Activated CD8-positive, alpha-beta memory T cell treated with anti-CD3 and anti-CD28 coated beads, Interleukin-2, amount 10 ng/mL, durations not matched to agents 7 days and 5 days (primary cell): Measurements from ENCODE around the gene EPHB2. TPM values are rescaled to one million over a fixed set of nuclear protein-coding genes. Genes with fewer than 3 reads are reported as not detected.

Source experiments
- ATAC-seq: fragments of 150-1000 bp; cut with Tn5 transposase; one replicate; pipeline ENCODE4 v1.10.0; 2021; ENCODE audit warnings: moderate library complexity
- CTCF ChIA-PET: fragments of 350-600 bp; sonication (Branson Sonifier 250); formaldehyde crosslinking; loops from one replicate; lab custom pipeline; 2021; ENCODE audit warnings: antibody characterized with exemption; lab: Charles Lee
- DNase-seq: peaks from one replicate; pipeline ENCODE4 v3.0.0-alpha.2; 2020
- H3K27ac Mint-ChIP-seq: one replicate; pipeline ENCODE4 v1.8.0; 2021; ENCODE audit warnings: mild to moderate bottlenecking, mixed read lengths
- H3K27me3 Mint-ChIP-seq: one replicate; pipeline ENCODE4 v1.8.0; 2021; ENCODE audit warnings: mixed read lengths
- H3K36me3 Mint-ChIP-seq: one replicate; pipeline ENCODE4 v1.8.0; 2021; ENCODE audit warnings: mild to moderate bottlenecking, mixed read lengths
- H3K4me1 Mint-ChIP-seq: one replicate; pipeline ENCODE4 v1.8.0; 2021; ENCODE audit warnings: mixed read lengths
- H3K4me3 Mint-ChIP-seq: one replicate; pipeline ENCODE4 v1.8.0; 2021; ENCODE audit warnings: mild to moderate bottlenecking, moderate library complexity, mixed read lengths
- H3K9me3 Mint-ChIP-seq: one replicate; pipeline ENCODE4 v1.8.0; 2022; ENCODE audit warnings: low read depth, mixed read lengths
- total RNA-seq, 2 experiments: library from RNA; stranded (reverse); gene quantifications; one replicate each; pipeline ENCODE4 v1.2.3, GENCODE V29; 2021

EPHB2 gene
- total RNA-seq, 2 experiments from 2014 or later: 0.09 TPM

GRCh38 chr1:22877980-22878379 lies 167.3 kb downstream of the EPHB2 start:
- Mint-ChIP-seq H3K27me3 (peaks cover 5% of the 10 kb centered on the region), H3K36me3 (no peaks in the 10 kb centered on the region), H3K4me3 (no peak overlapping the region), H3K9me3 (no peaks in the 10 kb centered on the region), H3K27ac (no peak overlapping the region), H3K4me1 (no peaks in the 10 kb centered on the region)
- ATAC-seq (no peak), DNase-seq (no peak)
- CTCF ChIA-PET: no interaction called here

GRCh38 chr1:22878626-22879025 lies 168.0 kb downstream of the EPHB2 start:
- ATAC-seq (no peak), DNase-seq (no peak)
- H3K27me3 Mint-ChIP-seq: peaks cover 5% of the 10 kb centered on the region
- no peak overlapping the region for H3K4me3 Mint-ChIP-seq
- H3K27ac Mint-ChIP-seq: no peak overlapping the region
- CTCF ChIA-PET: no interaction called here
- no peaks in the 10 kb centered on the region for H3K36me3 Mint-ChIP-seq
- no peaks in the 10 kb centered on the region for H3K9me3 Mint-ChIP-seq
- H3K4me1 Mint-ChIP-seq: no peaks in the 10 kb centered on the region

- CTCF ChIA-PET: interaction anchor here (1.0 kb wide), 1 partner anchor 9 kb away, joined by 5 read pairs; no protein-coding TSS in a partner anchor
- DNase-seq (no peak), ATAC-seq (no peak)
- H3K27me3 Mint-ChIP-seq: peaks cover 5% of the 10 kb centered on the region
- H3K9me3 Mint-ChIP-seq: no peaks in the 10 kb centered on the region
- H3K4me3 Mint-ChIP-seq: no peak overlapping the region
- H3K4me1 Mint-ChIP-seq: no peaks in the 10 kb centered on the region
- H3K27ac Mint-ChIP-seq: no peak overlapping the region
- no peaks in the 10 kb centered on the region for H3K36me3 Mint-ChIP-seq
Observed at GRCh38 chr1:22879445-22879844, 168.8 kb downstream of the EPHB2 start.

- Mint-ChIP-seq H3K4me1 (peaks cover 7% of the 10 kb centered on the region), H3K36me3 (no peaks in the 10 kb centered on the region), H3K27ac (no peak overlapping the region), H3K9me3 (no peaks in the 10 kb centered on the region), H3K27me3 (peaks cover 5% of the 10 kb centered on the region), H3K4me3 (no peak overlapping the region)
- DNase-seq (no peak), ATAC-seq (peak; percentile 59)
- CTCF ChIA-PET: interaction anchor here (1.0 kb wide), 1 partner anchor 9 kb away, joined by 5 read pairs; no protein-coding TSS in a partner anchor
Observed at GRCh38 chr1:22880174-22880601, 169.5 kb downstream of the EPHB2 start.

- DNase-seq (no peak), ATAC-seq (no peak)
- CTCF ChIA-PET: no interaction called here
- Mint-ChIP-seq H3K4me1 (peaks cover 10% of the 10 kb centered on the region), H3K27me3 (peaks cover 2% of the 10 kb centered on the region), H3K9me3 (no peaks in the 10 kb centered on the region), H3K4me3 (no peak overlapping the region), H3K36me3 (no peaks in the 10 kb centered on the region), H3K27ac (no peak overlapping the region)
Observed at GRCh38 chr1:22883406-22883805, 172.8 kb downstream of the EPHB2 start.

- Mint-ChIP-seq H3K27me3 (peaks cover 8% of the 10 kb centered on the region), H3K4me3 (peak overlapping the region; percentile 36), H3K4me1 (peaks cover 10% of the 10 kb centered on the region), H3K36me3 (no peaks in the 10 kb centered on the region), H3K9me3 (no peaks in the 10 kb centered on the region), H3K27ac (peak overlapping the region; percentile 29)
- DNase-seq (peak; percentile 66), ATAC-seq (peak; percentile 79)
- CTCF ChIA-PET: interaction anchor here (0.8 to 2.7 kb wide), 3 partner anchors 33 to 181 kb away, joined by 3 to 15 read pairs (median 3); no protein-coding TSS in a partner anchor
Observed at GRCh38 chr1:22884806-22885530, 174.3 kb downstream of the EPHB2 start.

- no peaks in the 10 kb centered on the region for H3K9me3 Mint-ChIP-seq
- DNase-seq: no peak
- ATAC-seq: no peak
- peaks cover 8% of the 10 kb centered on the region for H3K27me3 Mint-ChIP-seq
- H3K36me3 Mint-ChIP-seq: no peaks in the 10 kb centered on the region
- no peak overlapping the region for H3K4me3 Mint-ChIP-seq
- no peak overlapping the region for H3K27ac Mint-ChIP-seq
- CTCF ChIA-PET: interaction anchor here (0.7 to 2.7 kb wide), 2 partner anchors 182 to 1101 kb away, joined by 3 to 15 read pairs; no protein-coding TSS in a partner anchor
- H3K4me1 Mint-ChIP-seq: peaks cover 10% of the 10 kb centered on the region
Observed at GRCh38 chr1:22886211-22886610, 175.6 kb downstream of the EPHB2 start.

- H3K4me1 Mint-ChIP-seq: peaks cover 10% of the 10 kb centered on the region
- H3K27ac Mint-ChIP-seq: no peak overlapping the region
- no peak overlapping the region for H3K4me3 Mint-ChIP-seq
- DNase-seq (no peak), ATAC-seq (no peak)
- no peaks in the 10 kb centered on the region for H3K36me3 Mint-ChIP-seq
- no peaks in the 10 kb centered on the region for H3K9me3 Mint-ChIP-seq
- CTCF ChIA-PET: interaction anchor here (1.0 kb wide), 1 partner anchor 182 kb away, joined by 6 read pairs; no protein-coding TSS in a partner anchor
- H3K27me3 Mint-ChIP-seq: peaks cover 8% of the 10 kb centered on the region
Observed at GRCh38 chr1:22887491-22887890, 176.9 kb downstream of the EPHB2 start.

GRCh38 chr1:22888320-22889075 lies 177.9 kb downstream of the EPHB2 start:
- no peaks in the 10 kb centered on the region for H3K9me3 Mint-ChIP-seq
- H3K4me3 Mint-ChIP-seq: no peak overlapping the region
- H3K27me3 Mint-ChIP-seq: peaks cover 8% of the 10 kb centered on the region
- CTCF ChIA-PET: interaction anchor here (0.8 to 1.8 kb wide), 9 partner anchors 9 to 186 kb away, joined by 3 to 10 read pairs (median 4); no protein-coding TSS in a partner anchor
- H3K36me3 Mint-ChIP-seq: no peaks in the 10 kb centered on the region
- ATAC-seq (no peak), DNase-seq (no peak)
- no peak overlapping the region for H3K27ac Mint-ChIP-seq
- H3K4me1 Mint-ChIP-seq: peaks cover 10% of the 10 kb centered on the region

- Mint-ChIP-seq H3K27ac (no peak overlapping the region), H3K4me3 (no peak overlapping the region), H3K36me3 (no peaks in the 10 kb centered on the region), H3K9me3 (no peaks in the 10 kb centered on the region), H3K4me1 (peaks cover 10% of the 10 kb centered on the region), H3K27me3 (peaks cover 8% of the 10 kb centered on the region)
- ATAC-seq (peak; percentile 40), DNase-seq (no peak)
- CTCF ChIA-PET: interaction anchor here (0.8 to 1.8 kb wide), 8 partner anchors 8 to 187 kb away, joined by 3 to 10 read pairs (median 4); no protein-coding TSS in a partner anchor
Observed at GRCh38 chr1:22889213-22889827, 178.7 kb downstream of the EPHB2 start.

- Mint-ChIP-seq H3K4me3 (no peak overlapping the region), H3K4me1 (no peaks in the 10 kb centered on the region), H3K27ac (no peak overlapping the region), H3K9me3 (no peaks in the 10 kb centered on the region), H3K36me3 (no peaks in the 10 kb centered on the region), H3K27me3 (peaks cover 8% of the 10 kb centered on the region)
- CTCF ChIA-PET: no interaction called here
- ATAC-seq: no peak
- DNase-seq: no peak
Observed at GRCh38 chr1:22892789-22893188, 182.2 kb downstream of the EPHB2 start.

GRCh38 chr1:22893292-22893691 lies 182.7 kb downstream of the EPHB2 start:
- Mint-ChIP-seq H3K27me3 (peaks cover 11% of the 10 kb centered on the region), H3K27ac (no peak overlapping the region), H3K4me3 (no peak overlapping the region), H3K4me1 (no peaks in the 10 kb centered on the region), H3K36me3 (no peaks in the 10 kb centered on the region), H3K9me3 (no peaks in the 10 kb centered on the region)
- CTCF ChIA-PET: interaction anchor here (0.7 kb wide), 1 partner anchor 189 kb away, joined by 3 read pairs; no protein-coding TSS in a partner anchor
- no peak for ATAC-seq
- no peak for DNase-seq

- no peak for DNase-seq
- Mint-ChIP-seq H3K36me3 (no peaks in the 10 kb centered on the region), H3K27ac (no peak overlapping the region), H3K27me3 (peaks cover 7% of the 10 kb centered on the region), H3K4me3 (no peak overlapping the region), H3K9me3 (no peaks in the 10 kb centered on the region), H3K4me1 (no peaks in the 10 kb centered on the region)
- ATAC-seq: no peak
- CTCF ChIA-PET: no interaction called here
Observed at GRCh38 chr1:22895357-22895756, 184.7 kb downstream of the EPHB2 start.
